GM19193 (cell line): ENCODE results near the gene ATP6V1B1.

Source experiments
- POLR2A ChIP-seq: IDR thresholded peaks from 4 replicates; pipeline ENCODE4 v1.6.1; 2011; ENCODE audit not compliant: insufficient read depth, insufficient read length; ENCODE audit errors: extremely low read depth

The ATP6V1B1 gene

DNA sequence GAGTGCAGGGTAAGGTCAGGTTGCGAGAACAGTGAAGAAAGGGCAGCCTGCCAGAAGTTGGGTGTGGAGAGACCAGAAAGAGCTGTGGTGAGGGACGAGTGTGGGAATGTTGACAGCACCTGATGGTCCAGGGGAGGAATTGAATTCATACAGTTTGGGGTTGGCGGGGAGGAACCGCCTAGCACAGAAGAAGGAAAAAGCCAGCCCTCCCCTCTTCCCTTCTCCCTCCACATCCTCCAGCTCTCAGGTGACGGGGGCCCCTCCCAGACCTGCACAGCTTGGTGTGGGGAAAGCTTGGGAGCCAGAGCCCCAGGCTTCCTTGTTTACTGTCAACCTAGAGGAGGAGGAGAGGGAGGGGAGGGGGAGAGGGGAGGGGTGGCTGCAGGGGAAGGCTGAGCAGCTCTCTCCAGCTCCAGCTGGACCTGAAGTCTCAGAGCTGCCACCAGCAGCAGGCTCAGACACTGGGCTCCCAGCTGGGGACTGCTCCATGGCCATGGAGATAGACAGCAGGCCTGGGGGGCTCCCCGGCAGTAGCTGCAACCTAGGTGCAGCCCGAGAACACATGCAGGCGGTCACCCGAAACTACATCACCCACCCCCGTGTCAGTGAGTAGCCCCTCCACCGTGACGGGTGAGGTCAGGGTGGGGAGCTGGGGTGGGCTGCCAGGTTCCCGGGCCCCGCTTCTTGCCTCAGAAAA is at the start of gene ATP6V1B1:
TSS of gene ATP6V1B1 (plus strand) at position 433 of the 697 bp plus-strand sequence. CDS start at position 488, 55 bp downstream.
- TF ChIP-seq POLR2A: no peak

DNA sequence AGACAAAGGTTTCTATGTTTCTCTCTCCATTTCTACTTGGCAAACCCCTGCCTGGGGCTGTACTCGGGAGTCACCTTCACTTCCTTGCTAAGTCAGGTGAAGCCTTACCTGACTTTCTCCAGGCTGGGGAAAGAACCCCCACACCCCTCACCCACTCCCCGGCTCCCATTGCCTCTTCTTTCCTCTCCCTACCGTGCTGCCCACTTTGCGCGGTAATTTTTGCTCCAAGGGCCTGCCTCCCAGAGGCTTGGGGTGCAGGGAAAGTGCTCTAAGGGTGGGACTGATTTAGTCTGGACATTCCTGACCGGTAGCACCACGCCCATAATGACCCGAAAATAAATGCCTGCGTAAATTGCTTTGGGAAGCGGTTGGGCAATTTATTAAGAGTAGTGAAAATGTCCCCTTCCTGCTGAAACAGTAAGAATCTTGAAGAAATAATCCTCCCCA is 49.1 kb upstream of the ATP6V1B1 start:
- no peak for TF ChIP-seq POLR2A

DNA sequence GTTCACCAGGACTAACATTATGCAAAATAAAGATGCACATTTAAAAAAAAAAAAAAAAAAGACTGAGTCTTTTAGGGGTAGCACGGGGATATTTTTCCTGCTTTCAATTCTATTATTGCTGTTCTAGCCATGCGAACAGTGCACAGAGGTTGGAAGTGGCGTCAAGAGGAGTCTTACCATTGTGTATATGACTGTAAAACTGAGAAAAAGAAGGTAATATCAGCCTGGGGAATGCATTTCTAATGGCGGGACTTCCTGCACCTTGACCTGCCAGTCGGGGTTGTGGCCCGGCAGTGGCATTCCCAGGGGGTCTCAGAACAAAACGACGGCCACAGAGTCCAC is 48.5 kb upstream of the ATP6V1B1 start:
- TF ChIP-seq POLR2A: no peak

DNA sequence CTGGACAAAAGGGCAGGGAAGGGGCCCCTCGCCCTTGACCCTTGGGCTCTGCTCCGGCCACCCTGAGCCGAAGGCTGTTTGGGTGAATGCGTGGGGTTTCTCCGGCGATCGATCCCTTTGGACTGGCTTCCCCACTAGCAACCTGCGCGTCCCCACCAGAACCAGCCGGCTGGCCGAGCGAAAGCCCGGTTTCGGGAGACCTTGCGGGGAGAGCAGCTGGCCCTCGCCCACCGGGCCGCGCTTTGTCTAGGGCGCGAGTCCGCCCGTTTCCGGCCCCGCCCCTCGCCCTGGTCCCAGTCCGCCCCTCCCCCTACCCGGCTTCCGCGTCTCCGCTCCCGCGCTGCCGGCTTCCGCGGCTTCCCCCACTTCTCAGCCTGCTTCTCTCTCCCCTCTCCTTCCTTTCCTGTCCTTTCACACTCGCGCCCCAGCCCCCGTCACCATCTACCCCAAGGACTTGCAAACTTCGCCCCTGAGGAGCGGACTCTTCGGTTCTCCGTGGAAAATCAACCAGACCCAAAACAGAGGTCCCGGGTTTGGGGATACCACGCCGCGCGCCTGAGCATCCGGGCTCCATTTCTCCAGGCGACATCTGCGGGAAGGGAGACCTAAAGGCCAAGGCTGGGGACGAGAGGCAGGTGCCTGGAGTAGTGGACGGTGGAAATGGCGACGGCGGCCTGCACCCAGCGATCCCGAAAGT is 48.0 kb upstream of the ATP6V1B1 start:
- no peak for TF ChIP-seq POLR2A

DNA sequence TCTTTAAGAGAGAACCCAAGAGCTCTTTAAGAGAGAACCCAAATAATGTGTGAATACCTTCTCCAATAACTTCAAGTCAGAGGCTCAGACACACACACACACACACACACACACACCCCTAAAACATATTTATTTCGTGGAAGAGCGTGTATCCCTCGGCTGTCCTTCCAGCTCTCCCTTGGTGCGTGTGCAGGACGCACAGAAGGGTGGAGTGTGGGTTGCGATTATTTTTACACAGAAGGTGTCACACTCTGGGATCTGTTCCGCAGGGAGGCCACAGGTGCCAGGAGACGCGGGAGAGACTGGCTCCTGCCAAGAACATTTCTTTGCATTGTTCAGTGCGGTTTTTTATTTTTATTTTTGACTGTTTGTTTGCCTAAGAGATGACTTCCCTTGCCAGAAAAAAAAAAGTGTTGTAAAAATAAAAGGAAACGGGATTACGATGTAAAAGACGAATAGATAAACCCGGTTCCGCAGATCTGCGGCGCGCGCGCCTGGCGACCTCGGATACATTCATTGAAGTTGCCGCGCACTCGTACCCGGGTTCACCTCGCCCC is 47.3 kb upstream of the ATP6V1B1 start:
- no peak for TF ChIP-seq POLR2A

DNA sequence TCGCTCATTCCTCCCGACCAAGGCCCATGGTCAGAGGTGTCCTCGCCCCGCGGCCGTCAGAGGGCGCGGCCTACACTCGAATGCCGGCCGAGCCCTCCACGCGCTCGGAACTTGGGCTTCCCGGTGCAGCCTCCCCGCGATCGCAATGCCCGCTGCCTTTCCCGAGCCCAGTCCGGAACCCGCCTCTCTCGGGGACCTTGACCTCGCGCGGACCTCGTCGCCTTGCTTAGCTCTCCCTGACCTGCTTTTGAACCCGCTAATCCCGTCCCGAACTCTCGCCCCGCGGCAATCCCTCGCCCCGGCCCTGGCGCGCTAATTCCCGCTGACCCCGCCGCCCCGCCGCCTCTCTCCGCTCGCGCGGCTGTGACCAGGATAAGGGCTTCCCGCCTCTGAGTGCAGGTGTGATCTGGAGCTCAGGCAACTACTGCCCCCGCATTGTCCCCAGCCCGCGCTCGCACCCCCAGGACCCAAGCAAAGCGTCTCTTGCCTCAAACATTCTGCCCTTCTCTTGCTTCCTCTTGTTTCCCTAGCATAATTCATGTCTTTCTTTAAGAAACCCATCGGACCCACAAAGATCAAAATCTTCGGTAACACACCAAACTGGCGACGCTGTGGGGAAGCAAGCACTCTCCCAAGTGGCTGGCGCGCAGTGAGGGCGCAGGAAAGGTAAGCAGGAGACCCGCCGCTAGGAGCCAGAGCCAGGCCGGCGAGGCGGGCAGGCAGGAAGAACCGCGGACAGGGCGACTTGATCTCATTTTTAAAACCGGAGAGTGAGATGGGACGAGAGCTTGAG is 46.6 kb upstream of the ATP6V1B1 start:
- no peak for TF ChIP-seq POLR2A

DNA sequence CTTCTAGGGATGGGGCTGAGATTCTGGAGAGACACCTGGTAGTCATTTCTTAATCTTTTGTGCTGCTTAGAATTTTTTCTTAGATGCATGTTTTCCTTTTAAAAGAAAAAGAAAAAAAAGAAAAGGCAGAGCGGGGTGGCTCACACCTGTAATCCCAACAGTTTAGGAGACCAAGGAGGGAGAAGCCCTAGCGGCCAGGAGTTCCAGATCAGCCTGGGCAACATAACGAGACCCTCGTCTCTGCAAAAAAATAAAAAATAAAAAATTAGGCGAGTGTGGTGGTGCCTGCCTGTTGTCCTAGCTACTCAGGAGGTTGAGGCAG is 46.0 kb upstream of the ATP6V1B1 start:
- TF ChIP-seq POLR2A: no peak

DNA sequence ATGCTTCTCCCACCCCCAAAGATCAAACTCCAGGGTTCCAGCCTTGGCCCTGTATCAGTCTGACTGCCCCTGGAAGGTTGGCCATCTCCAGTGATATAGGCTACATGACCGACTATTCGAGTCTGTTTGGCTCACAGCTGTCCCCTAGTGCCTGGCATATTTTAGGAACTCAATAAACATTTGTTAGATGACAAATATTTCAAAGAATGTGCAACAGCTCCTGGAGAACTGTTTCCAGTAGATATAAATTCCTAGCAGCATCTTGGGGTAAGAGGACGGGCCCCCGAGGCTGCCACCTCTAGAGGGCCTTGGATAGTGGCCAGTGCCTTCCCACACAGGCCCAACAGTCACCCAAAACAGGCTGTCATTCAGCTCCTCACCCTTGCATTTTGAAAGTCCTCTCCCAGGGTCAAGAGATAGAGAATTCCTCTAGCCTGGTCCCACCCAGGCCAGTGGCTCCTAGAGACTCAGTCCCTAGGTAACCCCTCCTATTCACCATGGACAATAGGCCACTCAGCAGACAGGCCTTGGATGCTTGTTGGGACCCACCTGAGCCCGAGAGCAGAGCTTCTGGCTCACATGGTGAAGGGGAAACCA is 45.1 kb upstream of the ATP6V1B1 start:
- no peak for TF ChIP-seq POLR2A

DNA sequence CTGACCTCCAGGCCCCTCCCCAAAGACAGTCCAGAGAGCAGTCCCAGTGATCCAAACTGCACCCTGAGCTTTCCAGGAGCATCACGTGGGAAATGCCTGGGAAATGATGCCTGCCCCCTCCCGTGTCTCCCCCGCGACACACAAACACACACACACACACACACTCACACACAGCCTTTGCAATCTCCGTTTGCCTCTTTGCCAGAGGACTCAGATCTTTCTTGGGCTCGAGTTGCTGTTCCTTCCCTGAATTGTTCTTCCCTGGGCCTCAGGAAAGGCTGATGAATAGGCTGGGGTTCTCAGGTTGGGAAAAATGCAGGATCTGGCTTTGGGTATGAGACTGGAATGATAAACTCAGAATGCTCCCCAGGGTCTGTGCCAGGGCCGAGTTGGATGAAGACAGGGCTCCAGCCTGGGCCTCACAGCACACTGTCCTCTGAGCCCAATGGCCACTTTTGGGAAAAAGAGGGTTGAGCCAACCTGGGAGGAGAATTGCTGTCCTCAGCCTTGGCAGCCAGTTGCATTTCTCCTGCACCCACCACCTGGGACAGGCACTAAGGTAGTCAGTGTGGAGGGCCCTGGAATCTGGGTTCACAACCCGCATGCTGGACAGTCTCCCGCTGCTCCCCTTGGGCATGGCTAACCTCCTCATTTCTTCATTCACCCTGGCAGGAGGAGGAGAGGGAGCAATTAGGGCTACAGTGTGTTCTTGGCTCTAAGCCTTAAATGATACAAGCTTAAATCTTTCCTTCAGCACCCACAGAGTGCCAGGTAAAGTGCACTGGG is 43.9 kb upstream of the ATP6V1B1 start:
- TF ChIP-seq POLR2A: no peak

DNA sequence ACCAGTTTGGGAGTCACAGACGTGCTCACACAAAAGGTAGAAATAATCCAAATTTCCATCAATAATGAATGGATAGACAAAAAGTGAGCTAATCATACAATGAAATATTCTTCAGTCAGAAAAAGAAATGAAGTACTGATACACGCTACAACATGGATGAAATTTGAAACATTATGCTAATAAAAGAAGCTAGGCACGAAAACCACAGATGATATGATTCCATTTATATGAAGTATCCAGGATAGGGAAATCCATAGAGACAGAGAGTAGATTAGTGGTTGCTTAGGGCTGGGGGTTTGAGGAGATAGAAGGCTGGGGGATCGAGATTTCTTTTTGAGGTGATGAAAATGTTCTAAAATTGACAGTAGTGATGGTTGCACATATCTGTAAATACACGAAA is 43.0 kb upstream of the ATP6V1B1 start:
- TF ChIP-seq POLR2A: no peak

DNA sequence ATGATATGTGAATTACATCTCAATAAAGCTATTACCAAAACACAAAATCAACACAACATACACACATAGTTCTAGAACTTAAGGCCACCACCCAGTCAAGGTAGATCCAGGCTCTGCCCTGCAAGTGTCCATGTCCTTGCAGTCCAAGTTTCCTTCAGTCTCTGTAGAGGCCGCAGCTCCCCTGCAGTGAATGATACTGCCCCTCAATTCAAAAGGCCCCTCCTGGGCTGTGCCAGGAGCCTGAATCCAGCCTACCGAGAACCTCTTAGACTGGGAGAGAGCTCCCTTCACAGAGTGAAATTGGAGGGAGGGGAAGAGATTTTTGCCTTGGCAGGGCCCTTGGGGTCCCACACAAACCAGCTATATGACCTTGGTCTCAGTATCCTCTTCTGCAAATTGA is 42.5 kb upstream of the ATP6V1B1 start:
- no peak for TF ChIP-seq POLR2A

DNA sequence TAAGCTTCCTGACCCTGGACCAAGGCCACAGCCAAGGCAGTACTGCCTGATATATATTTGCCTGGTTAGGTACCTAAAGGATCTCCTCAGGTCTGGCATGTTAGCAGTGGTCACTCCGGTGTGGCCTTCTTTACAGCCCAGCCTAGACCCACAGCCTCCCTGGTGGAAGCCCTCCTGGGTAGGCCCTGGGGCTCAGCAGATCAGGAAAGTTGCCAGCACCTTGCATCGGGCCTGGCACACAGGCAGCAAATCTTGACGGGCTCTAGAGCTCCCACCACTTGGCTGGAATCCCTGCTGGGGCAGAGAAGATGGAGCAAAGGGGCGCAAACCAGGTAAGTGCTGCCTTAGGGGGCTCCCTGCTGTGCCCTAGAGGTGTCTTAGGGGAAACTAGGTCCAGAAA is 40.9 kb upstream of the ATP6V1B1 start:
- TF ChIP-seq POLR2A: no peak

DNA sequence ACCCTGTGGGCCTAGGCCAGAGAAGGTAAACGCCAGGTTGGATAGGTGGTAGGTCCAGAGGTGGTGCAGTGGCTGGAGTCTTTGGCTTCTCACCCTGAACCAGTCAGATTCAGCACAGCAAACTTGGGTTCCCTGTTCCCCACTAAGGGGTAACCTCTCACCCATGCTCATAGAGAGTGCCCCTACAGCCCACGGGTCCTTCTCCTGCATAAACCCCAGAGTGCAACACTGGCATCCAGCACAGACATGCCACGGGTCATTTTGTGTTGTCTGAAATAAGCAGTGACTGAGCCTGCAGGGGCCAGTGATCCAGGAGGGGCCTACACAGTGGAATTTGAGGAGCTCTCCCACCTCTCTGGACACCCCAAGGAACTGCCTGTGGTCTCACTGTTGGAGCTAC is 40.5 kb upstream of the ATP6V1B1 start:
- TF ChIP-seq POLR2A: no peak

DNA sequence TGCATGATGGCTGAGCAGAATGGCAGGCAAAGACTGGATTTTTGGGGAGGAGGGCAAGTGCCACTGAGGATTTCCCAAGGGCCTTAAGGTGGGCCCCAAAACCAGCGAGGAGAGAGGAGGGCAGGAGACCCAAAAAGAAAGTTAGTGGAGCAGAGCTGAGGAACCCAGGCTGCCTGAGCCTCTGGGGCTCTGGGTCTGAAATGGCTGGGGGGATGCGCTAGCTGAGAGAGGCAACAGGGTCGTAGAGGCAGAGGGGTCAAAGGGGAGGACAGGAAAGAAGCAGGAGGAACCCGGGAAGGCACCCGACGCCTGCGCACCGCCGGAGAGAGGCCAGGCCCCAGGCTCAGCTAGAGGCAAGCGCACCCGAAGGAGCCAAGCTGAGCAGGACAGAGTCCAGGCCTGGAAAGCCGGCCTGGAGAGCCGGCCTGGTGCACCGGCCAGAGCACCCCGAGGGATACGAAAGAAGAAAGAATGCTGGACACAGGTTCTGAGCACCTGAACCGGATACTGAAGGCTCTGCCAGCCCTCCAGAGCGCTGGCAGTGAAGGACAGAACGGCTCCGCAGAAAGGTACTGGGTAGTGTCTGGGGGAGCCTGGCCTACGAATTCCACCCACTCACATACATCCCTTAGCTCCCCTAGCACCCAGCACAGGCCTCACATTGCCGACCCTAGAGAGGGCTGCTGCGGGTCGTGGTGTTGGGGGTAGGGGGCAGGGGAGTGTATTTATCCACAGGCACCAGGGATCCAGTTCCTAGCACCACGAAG is 39.5 kb upstream of the ATP6V1B1 start:
- TF ChIP-seq POLR2A: no peak
